ENCODE results near the gene TRIM24. TPM values are rescaled to one million over a fixed set of nuclear protein-coding genes. Genes with fewer than 3 reads are reported as not detected.

TRIM24 gene
- total and polyA plus RNA-seq, 7 experiments from 2014 or later = 8.1 to 19.3 (median 17.7) TPM

DNA sequence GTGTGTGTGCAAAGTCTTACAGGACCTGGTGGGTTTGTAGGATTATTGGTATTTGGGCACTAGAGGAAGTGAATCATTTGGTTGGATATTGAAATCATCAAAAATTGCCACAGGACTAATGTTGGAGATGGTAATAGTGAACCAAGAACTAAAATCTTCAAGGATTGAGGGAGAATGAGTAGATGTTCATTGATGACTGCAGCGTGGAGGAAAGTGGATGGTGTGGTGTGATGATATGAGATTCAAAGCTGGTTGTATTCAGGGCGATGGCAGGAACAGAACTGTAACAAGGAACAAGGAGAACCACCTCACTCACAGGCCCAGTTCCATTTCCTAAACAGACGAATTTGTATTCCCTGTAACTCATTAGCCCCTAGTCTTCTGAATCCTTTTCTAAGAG, 90.3 kb downstream of the TRIM24 start:
- intact Hi-C loops (cut with micrococcal nuclease) = loop anchor here in 1 of 2 donors (10.0 kb wide), 1 partner anchor 86 kb away; the partner anchor contains the start of gene TRIM24
- Histone ChIP-seq H3K36me3 (ENCODE audit: control insufficient read depth in 2 of 3, insufficient read depth in 3 of 3, low read length in 3 of 3) (peaks cover 5 to 47% (median 10%) of the 10 kb centered on the region in 3 experiments), H3K4me1 (ENCODE audit: control insufficient read depth in 2 of 2, insufficient read depth in 2 of 2, low read length in 2 of 2) (no peaks in the 10 kb centered on the region), H3K27me3 (ENCODE audit: control insufficient read depth in 2 of 2, insufficient read depth in 2 of 2, low read length in 2 of 2) (no peaks in the 10 kb centered on the region), H3K4me3 (ENCODE audit: low read length) (no peak overlapping the region), H3K9me3 (ENCODE audit: control insufficient read depth in 2 of 3, low read length in 3 of 3) (peaks cover 0 to 4% (median 0%) of the 10 kb centered on the region in 3 experiments), H3K27ac (ENCODE audit: low read depth, low read length) (no peak overlapping the region)
- H3K36me3 Mint-ChIP-seq = peaks cover 56 to 93% (median 90%) of the 10 kb centered on the region in 5 donors
- DNase-seq = no peak
- no peak for ATAC-seq
- H3K4me3 Mint-ChIP-seq = no peak overlapping the region
- peaks cover 4 to 52% (median 14%) of the 10 kb centered on the region in 11 donors for H3K9me3 Mint-ChIP-seq
- ChIA-PET POLR2A (no interaction called here), CTCF (no interaction called here)
- no peak overlapping the region for H3K27ac Mint-ChIP-seq
- no peaks in the 10 kb centered on the region for H3K27me3 Mint-ChIP-seq
- H3K4me1 Mint-ChIP-seq = no peaks in the 10 kb centered on the region

- intact Hi-C loops (cut with micrococcal nuclease) = loop anchor here in 1 of 2 donors (10.0 kb wide), 1 partner anchor 86 kb away; the partner anchor contains the start of gene TRIM24
- no peak for DNase-seq
- ATAC-seq = no peak
- ChIA-PET CTCF (no interaction called here), POLR2A (no interaction called here)
- no peaks in the 10 kb centered on the region for H3K4me1 Mint-ChIP-seq
- no peaks in the 10 kb centered on the region for H3K27me3 Mint-ChIP-seq
- Histone ChIP-seq H3K27ac (ENCODE audit: low read depth, low read length) (no peak overlapping the region), H3K9me3 (ENCODE audit: control insufficient read depth in 2 of 3, low read length in 3 of 3) (peaks cover 0 to 4% (median 3%) of the 10 kb centered on the region in 3 experiments), H3K4me3 (ENCODE audit: low read length) (no peak overlapping the region), H3K27me3 (ENCODE audit: control insufficient read depth in 2 of 2, insufficient read depth in 2 of 2, low read length in 2 of 2) (no peaks in the 10 kb centered on the region), H3K4me1 (ENCODE audit: control insufficient read depth in 2 of 2, insufficient read depth in 2 of 2, low read length in 2 of 2) (no peaks in the 10 kb centered on the region), H3K36me3 (ENCODE audit: control insufficient read depth in 2 of 3, insufficient read depth in 3 of 3, low read length in 3 of 3) (peaks cover 5 to 55% (median 10%) of the 10 kb centered on the region in 3 experiments)
- no peak overlapping the region for H3K4me3 Mint-ChIP-seq
- peaks cover 3 to 57% (median 14%) of the 10 kb centered on the region in 11 donors for H3K9me3 Mint-ChIP-seq
- H3K27ac Mint-ChIP-seq = no peak overlapping the region
- H3K36me3 Mint-ChIP-seq = peaks cover 50 to 93% (median 89%) of the 10 kb centered on the region in 5 donors
Observed at GRCh38 chr7:138551102-138551501, 91.0 kb downstream of the TRIM24 start.

DNA sequence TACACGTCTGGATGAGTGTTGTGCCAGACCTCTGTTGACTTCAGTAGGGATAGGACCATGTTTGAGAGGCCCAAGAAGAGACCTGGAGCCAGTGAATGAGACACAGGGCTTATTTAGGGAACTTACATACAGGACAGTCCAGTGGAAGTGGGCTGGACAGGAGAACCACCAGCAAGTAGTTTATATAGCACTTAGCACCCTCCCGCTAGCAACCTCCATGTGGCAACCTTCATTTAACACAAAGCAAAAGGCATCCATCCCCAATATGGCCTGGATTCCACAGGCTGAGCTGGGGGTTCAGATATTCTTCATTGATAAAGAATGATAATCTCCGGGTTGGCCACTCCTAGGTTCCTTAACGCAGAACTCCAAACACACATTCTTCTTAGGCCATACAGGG, 93.7 kb downstream of the TRIM24 start:
- ATAC-seq (no peak), DNase-seq (no peak)
- ChIA-PET POLR2A (no interaction called here), CTCF (no interaction called here)
- no peak overlapping the region for H3K27ac Mint-ChIP-seq
- H3K9me3 Mint-ChIP-seq = peaks cover 12 to 72% (median 34%) of the 10 kb centered on the region in 11 donors
- H3K36me3 Mint-ChIP-seq = peaks cover 53 to 99% (median 97%) of the 10 kb centered on the region in 5 donors
- Histone ChIP-seq H3K36me3 (ENCODE audit: control insufficient read depth in 2 of 3, insufficient read depth in 3 of 3, low read length in 3 of 3) (peaks cover 5 to 79% (median 10%) of the 10 kb centered on the region in 3 experiments), H3K9me3 (ENCODE audit: control insufficient read depth in 2 of 3, low read length in 3 of 3) (peaks cover 4 to 27% (median 19%) of the 10 kb centered on the region in 3 experiments), H3K4me1 (ENCODE audit: control insufficient read depth in 2 of 2, insufficient read depth in 2 of 2, low read length in 2 of 2) (no peaks in the 10 kb centered on the region), H3K4me3 (ENCODE audit: low read length) (no peak overlapping the region), H3K27me3 (ENCODE audit: control insufficient read depth in 2 of 2, insufficient read depth in 2 of 2, low read length in 2 of 2) (no peaks in the 10 kb centered on the region), H3K27ac (ENCODE audit: low read depth, low read length) (no peak overlapping the region)
- no peaks in the 10 kb centered on the region for H3K4me1 Mint-ChIP-seq
- H3K27me3 Mint-ChIP-seq = no peaks in the 10 kb centered on the region
- no peak overlapping the region for H3K4me3 Mint-ChIP-seq
- intact Hi-C loops (cut with micrococcal nuclease) = loop anchor here in 1 of 2 donors (10.0 kb wide), 1 partner anchor 89 kb away; the partner anchor contains the start of gene TRIM24

DNA sequence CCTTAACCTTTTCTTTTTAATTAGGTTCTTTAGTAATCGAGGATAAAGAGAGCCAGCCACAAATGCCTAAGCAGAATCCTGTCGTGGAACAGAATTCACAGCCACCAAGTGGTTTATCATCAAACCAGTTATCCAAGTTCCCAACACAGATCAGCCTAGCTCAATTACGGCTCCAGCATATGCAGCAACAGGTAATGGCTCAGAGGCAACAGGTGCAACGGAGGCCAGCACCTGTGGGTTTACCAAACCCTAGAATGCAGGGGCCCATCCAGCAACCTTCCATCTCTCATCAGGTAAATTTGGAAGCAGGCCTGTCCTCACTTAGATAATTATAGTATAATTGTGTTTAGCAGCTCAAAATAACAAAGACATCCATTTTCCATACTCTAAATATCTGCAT, 94.6 kb downstream of the TRIM24 start:
- ATAC-seq (no peak), DNase-seq (no peak)
- peaks cover 9 to 87% (median 10%) of the 10 kb centered on the region in 3 experiments for H3K36me3 ChIP-seq (ENCODE audit: control insufficient read depth in 2 of 3, insufficient read depth in 3 of 3, low read length in 3 of 3)
- H3K27me3 ChIP-seq (ENCODE audit: control insufficient read depth in 2 of 2, insufficient read depth in 2 of 2, low read length in 2 of 2) = no peaks in the 10 kb centered on the region
- no peak overlapping the region for H3K27ac ChIP-seq (ENCODE audit: low read depth, low read length)
- POLR2A ChIA-PET = no interaction called here
- Mint-ChIP-seq H3K9me3 (peaks cover 12 to 73% (median 35%) of the 10 kb centered on the region in 11 donors), H3K27me3 (no peaks in the 10 kb centered on the region), H3K27ac (no peak overlapping the region), H3K4me3 (no peak overlapping the region), H3K4me1 (no peaks in the 10 kb centered on the region), H3K36me3 (peaks cover 45 to 98% (median 97%) of the 10 kb centered on the region in 5 donors)
- CTCF ChIA-PET = no interaction called here
- H3K9me3 ChIP-seq (ENCODE audit: control insufficient read depth in 2 of 3, low read length in 3 of 3) = peaks cover 4 to 30% (median 19%) of the 10 kb centered on the region in 3 experiments
- H3K4me3 ChIP-seq (ENCODE audit: low read length) = no peak overlapping the region
- intact Hi-C loops (cut with micrococcal nuclease) = loop anchor here in 1 of 2 donors (10.0 kb wide), 1 partner anchor 90 kb away; the partner anchor contains the start of gene TRIM24
- H3K4me1 ChIP-seq (ENCODE audit: control insufficient read depth in 2 of 2, insufficient read depth in 2 of 2, low read length in 2 of 2) = no peaks in the 10 kb centered on the region

- H3K27me3 Mint-ChIP-seq = no peaks in the 10 kb centered on the region
- ATAC-seq (no peak), DNase-seq (no peak)
- POLR2A ChIA-PET = no interaction called here
- no peaks in the 10 kb centered on the region for H3K4me1 Mint-ChIP-seq
- no peaks in the 10 kb centered on the region for H3K4me1 ChIP-seq (ENCODE audit: control insufficient read depth in 2 of 2, insufficient read depth in 2 of 2, low read length in 2 of 2)
- peaks cover 37 to 99% (median 97%) of the 10 kb centered on the region in 5 donors for H3K36me3 Mint-ChIP-seq
- peaks cover 9 to 97% (median 12%) of the 10 kb centered on the region in 3 experiments for H3K36me3 ChIP-seq (ENCODE audit: control insufficient read depth in 2 of 3, insufficient read depth in 3 of 3, low read length in 3 of 3)
- H3K27me3 ChIP-seq (ENCODE audit: control insufficient read depth in 2 of 2, insufficient read depth in 2 of 2, low read length in 2 of 2) = no peaks in the 10 kb centered on the region
- intact Hi-C loops (cut with micrococcal nuclease) = loop anchor here in 1 of 2 donors (10.0 kb wide), 1 partner anchor 91 kb away; the partner anchor contains the start of gene TRIM24
- no peak overlapping the region for H3K27ac ChIP-seq (ENCODE audit: low read depth, low read length)
- CTCF ChIA-PET = no interaction called here
- peaks cover 4 to 30% (median 19%) of the 10 kb centered on the region in 3 experiments for H3K9me3 ChIP-seq (ENCODE audit: control insufficient read depth in 2 of 3, low read length in 3 of 3)
- no peak overlapping the region for H3K4me3 ChIP-seq (ENCODE audit: low read length)
- no peak overlapping the region for H3K4me3 Mint-ChIP-seq
- H3K9me3 Mint-ChIP-seq = peaks cover 8 to 72% (median 35%) of the 10 kb centered on the region in 11 donors
- H3K27ac Mint-ChIP-seq = no peak overlapping the region
Observed at GRCh38 chr7:138555684-138556083, 95.6 kb downstream of the TRIM24 start.

- no peaks in the 10 kb centered on the region for H3K4me1 ChIP-seq (ENCODE audit: control insufficient read depth in 2 of 2, insufficient read depth in 2 of 2, low read length in 2 of 2)
- CTCF ChIA-PET = no interaction called here
- POLR2A ChIA-PET = no interaction called here
- H3K27me3 ChIP-seq (ENCODE audit: control insufficient read depth in 2 of 2, insufficient read depth in 2 of 2, low read length in 2 of 2) = no peaks in the 10 kb centered on the region
- H3K4me3 Mint-ChIP-seq = no peak overlapping the region
- H3K27ac Mint-ChIP-seq = no peak overlapping the region
- no peak overlapping the region for H3K4me3 ChIP-seq (ENCODE audit: low read length)
- no peaks in the 10 kb centered on the region for H3K4me1 Mint-ChIP-seq
- peaks cover 0 to 98% (median 12%) of the 10 kb centered on the region in 3 experiments for H3K36me3 ChIP-seq (ENCODE audit: control insufficient read depth in 2 of 3, insufficient read depth in 3 of 3, low read length in 3 of 3)
- H3K9me3 Mint-ChIP-seq = peaks cover 10 to 82% (median 36%) of the 10 kb centered on the region in 11 donors
- H3K9me3 ChIP-seq (ENCODE audit: control insufficient read depth in 2 of 3, low read length in 3 of 3) = peaks cover 4 to 30% (median 19%) of the 10 kb centered on the region in 3 experiments
- intact Hi-C loops (cut with micrococcal nuclease) = loop anchor here in 1 of 2 donors (10.0 kb wide), 1 partner anchor 92 kb away; the partner anchor contains the start of gene TRIM24
- DNase-seq (no peak), ATAC-seq (no peak)
- H3K27ac ChIP-seq (ENCODE audit: low read depth, low read length) = no peak overlapping the region
- no peaks in the 10 kb centered on the region for H3K27me3 Mint-ChIP-seq
- H3K36me3 Mint-ChIP-seq = peaks cover 36 to 99% (median 95%) of the 10 kb centered on the region in 5 donors
Observed at GRCh38 chr7:138556771-138557484, 96.9 kb downstream of the TRIM24 start.

Measured in naive thymus-derived CD4-positive, alpha-beta T cell (primary cell).